K562 (cell line): Measurements from ENCODE around the gene ATXN7L2. TPM values are rescaled to one million over a fixed set of nuclear protein-coding genes. Genes with fewer than 3 reads are reported as not detected.
A peak's percentile ranks its signal among the peaks of the same experiment; 100 is the strongest.

ENCODE experiments used
- CHD2 ChIP-seq: IDR thresholded peaks from 2 replicates; pipeline ENCODE4 v1.6.1; 2011; ENCODE audit warnings: low read depth, low read length
- CXXC5 ChIP-seq: fragments of 250-450 bp; sonication (Bioruptor Pico); IDR thresholded peaks from 2 replicates; pipeline ENCODE4 v1.8.0; 2022; ENCODE audit warnings: inconsistent platforms, mild to moderate bottlenecking, moderate library complexity
- HNRNPLL ChIP-seq: fragments of 200-400 bp; formaldehyde crosslinking; IDR thresholded peaks from 2 replicates; pipeline ENCODE4 v1.6.1; 2017; ENCODE audit warnings: low read length, low read depth, mild to moderate bottlenecking; ENCODE audit not compliant: poor library complexity, severe bottlenecking
- KLF16 ChIP-seq: IDR thresholded peaks from 2 replicates; pipeline ENCODE4 v1.6.1; 2016; ENCODE audit warnings: antibody characterized with exemption
- L3MBTL2 ChIP-seq: fragments of 450-650 bp; IDR thresholded peaks from 2 replicates; pipeline ENCODE4 v1.6.1; 2016; ENCODE audit warnings: mild to moderate bottlenecking, moderate library complexity
- MYBL2 ChIP-seq, 2 experiments: fragments of 450-650 bp in 1 of 2; sonication (generic) in 1 of 2; formaldehyde crosslinking in 1 of 2; IDR thresholded peaks; 2 replicates each; pipeline versions ENCODE4 v1.6.1 to v1.8.1; 2017 to 2022; ENCODE audit warnings: borderline replicate concordance in 1 of 2, inconsistent platforms in 1 of 2, low read depth in 1 of 2, mild to moderate bottlenecking in 1 of 2, missing genetic modification reagents in 1 of 2, moderate library complexity in 1 of 2
- NRF1 ChIP-seq, 2 experiments: fragments of 450-650 bp; IDR thresholded peaks in 1 of 2; conservative IDR thresholded peaks in 1 of 2; 2 replicates each; pipeline ENCODE4 v1.6.1; 2014; ENCODE audit warnings: mild to moderate bottlenecking in 2 of 2
- POLR2AphosphoS5 ChIP-seq: IDR thresholded peaks from 2 replicates; pipeline ENCODE4 v1.6.1; 2011; ENCODE audit warnings: mild to moderate bottlenecking, low read depth, low read length, moderate library complexity; ENCODE audit not compliant: control insufficient read depth, insufficient read depth
- TAF15 ChIP-seq: fragments of 200-400 bp; formaldehyde crosslinking; IDR thresholded peaks from 2 replicates; pipeline ENCODE4 v1.6.1; 2017; ENCODE audit warnings: mild to moderate bottlenecking, low read depth, low read length, moderate library complexity
- polyA plus RNA-seq, 8 experiments: library from polyadenylated mRNA; depleted of rRNA in 4 of 8; stranded (reverse) in 5 of 8; unstranded in 3 of 8; fragments of >200 nt; fragmentation: Nextera tagmentation in 2 of 8; fragmentation: Illumina TruSeq in 1 of 8; extraction: Ambion mirVana in 2 of 8; extraction: Trizol in 1 of 8; gene quantifications; 2 replicates each; pipeline versions ENCODE4 v1.2.1 to v1.2.3, GENCODE V29; 2011 to 2014; ENCODE audit warnings: inconsistent platforms in 1 of 8, missing spikeins in 1 of 8
- total RNA-seq, 7 experiments: library from RNA; depleted of rRNA in 6 of 7; stranded (reverse); fragments of >200 nt in 6 of 7; fragmentation: Illumina TruSeq in 2 of 7; extraction: Trizol in 2 of 7; gene quantifications; 2 replicates each; pipeline versions ENCODE4 v1.2.1 to v1.2.3, GENCODE V29; 2011 to 2021; ENCODE audit warnings: low replicate concordance in 1 of 7
- TF ChIP-seq, protein P1 (sequence below): fragments of 450-650 bp; IDR thresholded peaks from 2 replicates; pipeline ENCODE4 v1.6.1; 2017; ENCODE audit warnings: antibody characterized with exemption
- TF ChIP-seq, protein P2 (sequence below): fragments of 450-650 bp; IDR thresholded peaks from one replicate; pipeline ENCODE4 v1.6.1; 2018; ENCODE audit warnings: mild to moderate bottlenecking, moderate library complexity; ENCODE audit not compliant: partially characterized antibody
- TF ChIP-seq, protein P3 (sequence below), 2 experiments: fragments of 450-650 bp; IDR thresholded peaks; 2 replicates each; pipeline ENCODE4 v1.6.1; 2016; ENCODE audit warnings: mild to moderate bottlenecking in 2 of 2, borderline replicate concordance in 1 of 2, low read depth in 1 of 2, moderate library complexity in 1 of 2
- TF ChIP-seq, protein P4 (sequence below): fragments of 450-650 bp; IDR thresholded peaks from 2 replicates; pipeline ENCODE4 v1.6.1; 2016; ENCODE audit warnings: missing biosample characterization, missing genetic modification characterization

The ATXN7L2 gene
- total and polyA plus RNA-seq, 9 of the 15 experiments (the other 6 are each of a cell fraction or from before 2014, with no cell fraction given), result 0.21 to 10.4 (median 5.8) TPM

DNA sequence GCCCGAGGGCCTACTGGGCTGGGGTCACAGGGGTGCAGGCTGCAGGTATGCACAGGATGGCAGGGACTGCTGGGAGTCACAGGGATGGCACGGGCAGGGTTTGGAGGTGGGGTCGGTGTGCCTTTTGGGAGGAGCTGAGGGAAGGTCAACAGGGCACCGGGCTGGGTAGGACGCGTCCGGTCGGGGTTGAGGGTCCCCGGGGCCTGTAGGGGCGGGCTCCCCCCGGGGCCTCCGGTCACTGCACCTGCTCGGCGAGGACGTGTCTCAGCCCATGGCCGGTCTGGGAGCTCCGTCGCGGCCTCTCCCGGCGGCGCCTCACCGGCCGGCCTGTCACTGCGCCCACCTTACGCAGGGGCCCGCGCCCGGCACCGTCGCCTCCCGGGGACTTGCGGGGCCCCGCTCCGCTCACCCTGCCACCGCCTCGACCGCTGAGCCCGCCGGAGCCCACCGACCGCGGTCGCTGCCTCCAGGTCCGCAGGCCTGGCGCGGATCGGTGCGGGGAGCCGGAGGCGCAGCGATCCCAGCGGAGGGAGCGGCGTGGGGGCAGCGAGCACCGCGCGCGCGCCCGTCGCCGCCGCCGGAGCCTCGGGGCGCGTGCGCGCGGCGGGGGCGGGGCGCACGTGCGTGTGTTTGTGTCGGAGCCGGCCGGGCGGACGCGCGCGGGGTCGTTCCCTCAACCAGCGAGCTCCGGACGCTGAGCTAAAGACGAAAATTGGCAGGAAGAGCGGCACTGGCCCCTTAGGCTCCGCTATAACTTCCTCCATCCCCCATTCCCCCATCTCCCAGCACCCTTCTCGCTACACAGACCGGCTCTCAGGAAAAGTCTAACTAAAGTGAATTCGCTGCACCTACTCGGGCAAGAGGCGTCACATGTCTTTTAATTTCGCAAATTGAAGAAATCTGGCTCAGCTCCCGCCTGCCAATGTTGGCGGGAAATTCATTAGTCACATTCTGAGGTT is 25.8 kb downstream of the ATXN7L2 start, which contains the start of gene AMIGO1 (continued):
- TF ChIP-seq MYBL2 (IDR thresholded peaks at IDR 0.05; ENCODE audit: low read depth) (no peak), MYBL2 (CRISPR knock-in tag; IDR thresholded peaks at IDR 0.05; ENCODE audit: borderline replicate concordance) (no peak), CHD2 (no peak), KLF16 (no peak), TAF15 (no peak), L3MBTL2 (peak; percentile 74), CXXC5 (CRISPR knock-in tag) (peak; percentile 88), NRF1 (conservative IDR thresholded peaks at IDR 0.05 in 1 of 2, IDR thresholded peaks at IDR 0.05 in 1 of 2) (peak; percentile 74 to 82), HNRNPLL (no peak), POLR2AphosphoS5 (no peak)
- TF ChIP-seq, protein P1, sequence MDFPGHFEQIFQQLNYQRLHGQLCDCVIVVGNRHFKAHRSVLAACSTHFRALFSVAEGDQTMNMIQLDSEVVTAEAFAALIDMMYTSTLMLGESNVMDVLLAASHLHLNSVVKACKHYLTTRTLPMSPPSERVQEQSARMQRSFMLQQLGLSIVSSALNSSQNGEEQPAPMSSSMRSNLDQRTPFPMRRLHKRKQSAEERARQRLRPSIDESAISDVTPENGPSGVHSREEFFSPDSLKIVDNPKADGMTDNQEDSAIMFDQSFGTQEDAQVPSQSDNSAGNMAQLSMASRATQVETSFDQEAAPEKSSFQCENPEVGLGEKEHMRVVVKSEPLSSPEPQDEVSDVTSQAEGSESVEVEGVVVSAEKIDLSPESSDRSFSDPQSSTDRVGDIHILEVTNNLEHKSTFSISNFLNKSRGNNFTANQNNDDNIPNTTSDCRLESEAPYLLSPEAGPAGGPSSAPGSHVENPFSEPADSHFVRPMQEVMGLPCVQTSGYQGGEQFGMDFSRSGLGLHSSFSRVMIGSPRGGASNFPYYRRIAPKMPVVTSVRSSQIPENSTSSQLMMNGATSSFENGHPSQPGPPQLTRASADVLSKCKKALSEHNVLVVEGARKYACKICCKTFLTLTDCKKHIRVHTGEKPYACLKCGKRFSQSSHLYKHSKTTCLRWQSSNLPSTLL, result no peak
- TF ChIP-seq, protein P2, sequence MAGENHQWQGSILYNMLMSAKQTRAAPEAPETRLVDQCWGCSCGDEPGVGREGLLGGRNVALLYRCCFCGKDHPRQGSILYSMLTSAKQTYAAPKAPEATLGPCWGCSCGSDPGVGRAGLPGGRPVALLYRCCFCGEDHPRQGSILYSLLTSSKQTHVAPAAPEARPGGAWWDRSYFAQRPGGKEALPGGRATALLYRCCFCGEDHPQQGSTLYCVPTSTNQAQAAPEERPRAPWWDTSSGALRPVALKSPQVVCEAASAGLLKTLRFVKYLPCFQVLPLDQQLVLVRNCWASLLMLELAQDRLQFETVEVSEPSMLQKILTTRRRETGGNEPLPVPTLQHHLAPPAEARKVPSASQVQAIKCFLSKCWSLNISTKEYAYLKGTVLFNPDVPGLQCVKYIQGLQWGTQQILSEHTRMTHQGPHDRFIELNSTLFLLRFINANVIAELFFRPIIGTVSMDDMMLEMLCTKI, result no peak
- TF ChIP-seq, protein P3, sequence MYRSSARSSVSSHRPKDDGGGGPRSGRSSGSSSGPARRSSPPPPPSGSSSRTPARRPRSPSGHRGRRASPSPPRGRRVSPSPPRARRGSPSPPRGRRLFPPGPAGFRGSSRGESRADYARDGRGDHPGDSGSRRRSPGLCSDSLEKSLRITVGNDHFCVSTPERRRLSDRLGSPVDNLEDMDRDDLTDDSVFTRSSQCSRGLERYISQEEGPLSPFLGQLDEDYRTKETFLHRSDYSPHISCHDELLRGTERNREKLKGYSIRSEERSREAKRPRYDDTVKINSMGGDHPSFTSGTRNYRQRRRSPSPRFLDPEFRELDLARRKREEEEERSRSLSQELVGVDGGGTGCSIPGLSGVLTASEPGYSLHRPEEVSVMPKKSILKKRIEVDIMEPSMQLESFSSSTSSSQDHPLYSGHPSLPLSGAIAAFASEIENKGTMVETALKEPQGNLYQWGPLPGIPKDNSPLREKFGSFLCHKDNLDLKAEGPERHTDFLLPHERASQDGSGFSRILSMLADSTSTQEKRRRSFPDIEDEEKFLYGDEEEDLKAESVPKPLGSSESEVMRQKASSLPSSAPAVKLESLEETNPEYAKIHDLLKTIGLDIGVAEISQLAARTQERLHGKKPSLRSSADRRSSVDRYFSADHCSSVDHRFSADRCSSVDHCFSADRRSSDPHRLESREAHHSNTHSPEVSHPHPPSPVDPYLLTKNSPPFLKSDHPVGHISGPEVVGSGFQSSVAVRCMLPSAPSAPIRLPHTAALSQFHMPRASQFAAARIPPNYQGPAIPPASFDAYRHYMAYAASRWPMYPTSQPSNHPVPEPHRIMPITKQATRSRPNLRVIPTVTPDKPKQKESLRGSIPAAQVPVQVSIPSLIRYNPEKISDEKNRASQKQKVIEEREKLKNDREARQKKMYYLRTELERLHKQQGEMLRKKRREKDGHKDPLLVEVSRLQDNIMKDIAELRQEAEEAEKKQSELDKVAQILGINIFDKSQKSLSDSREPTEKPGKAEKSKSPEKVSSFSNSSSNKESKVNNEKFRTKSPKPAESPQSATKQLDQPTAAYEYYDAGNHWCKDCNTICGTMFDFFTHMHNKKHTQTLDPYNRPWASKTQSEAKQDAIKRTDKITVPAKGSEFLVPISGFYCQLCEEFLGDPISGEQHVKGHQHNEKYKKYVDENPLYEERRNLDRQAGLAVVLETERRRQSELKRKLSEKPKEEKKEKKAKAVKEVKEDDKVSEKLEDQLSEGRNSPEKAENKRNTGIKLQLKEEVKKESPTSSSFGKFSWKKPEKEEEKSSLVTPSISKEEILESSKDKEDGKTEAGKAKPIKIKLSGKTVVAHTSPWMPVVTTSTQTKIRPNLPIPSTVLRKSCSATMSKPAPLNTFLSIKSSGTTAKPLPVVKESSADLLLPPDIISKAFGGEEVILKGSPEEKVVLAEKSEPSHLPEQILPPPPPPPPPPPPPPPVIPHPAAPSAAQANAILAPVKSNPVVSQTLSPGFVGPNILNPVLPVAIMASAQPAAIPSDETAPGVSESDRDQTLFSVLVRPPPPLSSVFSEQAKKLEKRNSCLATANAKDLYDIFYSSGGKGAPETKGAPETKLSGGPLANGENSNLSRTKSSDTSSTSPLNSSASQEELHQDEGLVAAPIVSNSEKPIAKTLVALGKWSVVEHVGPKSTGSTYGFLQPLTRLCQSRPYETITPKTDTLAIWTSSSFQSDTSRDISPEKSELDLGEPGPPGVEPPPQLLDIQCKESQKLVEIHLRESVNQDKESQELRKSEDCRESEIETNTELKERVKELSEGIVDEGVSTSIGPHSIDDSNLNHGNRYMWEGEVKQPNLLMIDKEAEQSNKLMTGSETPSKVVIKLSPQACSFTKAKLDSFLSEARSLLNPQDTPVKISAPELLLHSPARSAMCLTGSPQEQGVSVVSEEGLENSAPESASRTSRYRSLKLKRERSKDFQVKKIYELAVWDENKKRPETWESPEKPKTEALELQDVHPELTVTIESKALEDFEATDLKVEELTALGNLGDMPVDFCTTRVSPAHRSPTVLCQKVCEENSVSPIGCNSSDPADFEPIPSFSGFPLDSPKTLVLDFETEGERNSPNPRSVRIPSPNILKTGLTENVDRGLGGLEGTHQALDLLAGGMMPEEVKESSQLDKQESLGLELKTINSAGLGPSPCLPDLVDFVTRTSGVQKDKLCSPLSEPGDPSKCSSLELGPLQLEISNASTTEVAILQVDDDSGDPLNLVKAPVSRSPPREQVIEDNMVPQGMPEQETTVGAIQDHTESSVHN (IDR thresholded peaks at IDR 0.05; ENCODE audit: borderline replicate concordance in 1 of 2, low read depth in 1 of 2), result no peak
- TF ChIP-seq, protein P4, sequence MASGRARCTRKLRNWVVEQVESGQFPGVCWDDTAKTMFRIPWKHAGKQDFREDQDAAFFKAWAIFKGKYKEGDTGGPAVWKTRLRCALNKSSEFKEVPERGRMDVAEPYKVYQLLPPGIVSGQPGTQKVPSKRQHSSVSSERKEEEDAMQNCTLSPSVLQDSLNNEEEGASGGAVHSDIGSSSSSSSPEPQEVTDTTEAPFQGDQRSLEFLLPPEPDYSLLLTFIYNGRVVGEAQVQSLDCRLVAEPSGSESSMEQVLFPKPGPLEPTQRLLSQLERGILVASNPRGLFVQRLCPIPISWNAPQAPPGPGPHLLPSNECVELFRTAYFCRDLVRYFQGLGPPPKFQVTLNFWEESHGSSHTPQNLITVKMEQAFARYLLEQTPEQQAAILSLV (tag), result no peak
